B cell (primary cell): Measurements from ENCODE around the gene PITPNM1. TPM values are rescaled to one million over a fixed set of nuclear protein-coding genes. Genes with fewer than 3 reads are reported as not detected.
"Not testable (repeated sequence)": the region's sequence is repeated elsewhere in the genome, so short reads cannot be mapped to it uniquely, and the experiment has no call there.

Experiments
- ATAC-seq: fragments of 200-7000 bp; cut with Tn5 transposase; one replicate; pipeline ENCODE4 v1.10.0; 2021; ENCODE audit warnings: low read depth, mild to moderate bottlenecking, moderate number of reproducible peaks, moderate library complexity
- CTCF ChIA-PET: fragments of 350-600 bp; sonication (Branson Sonifier 250); formaldehyde crosslinking; loops from one replicate; lab custom pipeline; 2021; ENCODE audit warnings: antibody characterized with exemption, inconsistent platforms; lab: Charles Lee
- POLR2A ChIA-PET: fragments of 350-600 bp; sonication (Branson Sonifier 250); formaldehyde crosslinking; loops from one replicate; lab custom pipeline; 2021; ENCODE audit warnings: antibody characterized with exemption; lab: Charles Lee
- DNase-seq: peaks from one replicate; pipeline ENCODE4 v3.0.0; 2013
- H2AFZ ChIP-seq: 2 replicates; pipeline ENCODE4 v1.6.1; 2012; ENCODE audit warnings: mild to moderate bottlenecking, low read depth, low read length; ENCODE audit not compliant: insufficient read depth, poor library complexity, severe bottlenecking
- H3K27ac ChIP-seq, 2 donors: 1 replicate in 1 of 2; 2 replicates in 1 of 2; pipeline ENCODE4 v1.5.1; 2012 to 2013; ENCODE audit warnings: low read length in 2 of 2, mild to moderate bottlenecking in 2 of 2, moderate library complexity in 1 of 2
- H3K27me3 ChIP-seq, 4 experiments: fragments of 200-600 bp in 1 of 4; sonication (generic) in 1 of 4; replicated peaks in 1 of 4; 1 replicate in 2 of 4; 2 replicates in 2 of 4; pipeline versions ENCODE4 v1.6.1 to v1.7.0; 2013 to 2016; ENCODE audit warnings: low read length in 3 of 4, mild to moderate bottlenecking in 2 of 4, mixed read lengths in 1 of 4, moderate library complexity in 1 of 4; ENCODE audit not compliant: insufficient read depth in 4 of 4, control insufficient read depth in 3 of 4; ENCODE audit errors: control extremely low read depth in 1 of 4
- H3K36me3 ChIP-seq, 2 experiments: replicated peaks in 1 of 2; 1 replicate in 1 of 2; 2 replicates in 1 of 2; pipeline versions ENCODE4 v1.6.1 to v1.7.1; 2013; ENCODE audit warnings: low read length in 1 of 2; ENCODE audit not compliant: insufficient read depth in 2 of 2, control insufficient read depth in 1 of 2; ENCODE audit errors: control extremely low read depth in 1 of 2, extremely low read depth in 1 of 2
- H3K4me1 ChIP-seq, 2 donors: fragments of 200-600 bp in 1 of 2; sonication (generic) in 1 of 2; 1 replicate in 1 of 2; 2 replicates in 1 of 2; pipeline versions ENCODE4 v1.5.1 to v1.6.1; 2013 to 2017; ENCODE audit warnings: low read length in 2 of 2; ENCODE audit not compliant: control insufficient read depth in 2 of 2, insufficient read depth in 2 of 2
- H3K4me2 ChIP-seq: replicated peaks from 2 replicates; pipeline ENCODE3; 2012; ENCODE audit warnings: mild to moderate bottlenecking, low read depth, low read length; ENCODE audit not compliant: poor library complexity, severe bottlenecking
- H3K4me3 ChIP-seq, 5 experiments: fragments of 200-600 bp in 1 of 5; sonication (generic) in 1 of 5; 1 replicate in 3 of 5; 2 replicates in 2 of 5; pipeline versions ENCODE4 v1.5.1 to v1.7.0; 2011 to 2016; ENCODE audit warnings: low read length in 4 of 5, mild to moderate bottlenecking in 4 of 5, low read depth in 2 of 5, control low read depth in 1 of 5, moderate library complexity in 1 of 5; ENCODE audit not compliant: insufficient read depth in 1 of 5; ENCODE audit errors: control extremely low read depth in 1 of 5, extremely low read depth in 1 of 5
- H3K79me2 ChIP-seq: fragments of 200-600 bp; sonication (generic); one replicate; pipeline ENCODE4 v1.6.0; 2016; ENCODE audit warnings: low read length; ENCODE audit not compliant: control insufficient read depth, insufficient read depth
- H3K9ac ChIP-seq: fragments of 200-600 bp; sonication (generic); 2 replicates; pipeline ENCODE4 v1.6.1; 2017; ENCODE audit warnings: mild to moderate bottlenecking, low read length, moderate library complexity
- H3K9me3 ChIP-seq, 3 donors: one replicate each; pipeline versions ENCODE4 v1.6.1 to v1.7.1; 2013; ENCODE audit warnings: low read length in 2 of 3; ENCODE audit not compliant: control insufficient read depth in 2 of 3, insufficient read depth in 1 of 3; ENCODE audit errors: control extremely low read depth in 1 of 3
- H4K20me1 ChIP-seq: 2 replicates; pipeline ENCODE4 v1.6.0; 2012; ENCODE audit warnings: mild to moderate bottlenecking, low read length; ENCODE audit not compliant: insufficient read depth, control insufficient read depth, poor library complexity, severe bottlenecking
- H3K27ac Mint-ChIP-seq: one replicate; pipeline ENCODE4 v1.8.0; 2021; ENCODE audit warnings: mixed read lengths
- H3K27me3 Mint-ChIP-seq: one replicate; pipeline ENCODE4 v1.8.0; 2021; ENCODE audit warnings: mixed read lengths
- H3K4me1 Mint-ChIP-seq: one replicate; pipeline ENCODE4 v1.8.0; 2021; ENCODE audit warnings: mixed read lengths
- H3K4me3 Mint-ChIP-seq: one replicate; pipeline ENCODE4 v1.8.0; 2021; ENCODE audit warnings: mixed read lengths
- H3K9me3 Mint-ChIP-seq: one replicate; pipeline ENCODE4 v1.8.0; 2022; ENCODE audit warnings: mixed read lengths; ENCODE audit not compliant: insufficient read depth
- WGBS: methylation state at CpG from one replicate; pipeline ENCODE4 v1.1.5; 2013; ENCODE audit warnings: missing lambda C conversion rate; ENCODE audit not compliant: insufficient coverage; 5-methylcytosine and 5-hydroxymethylcytosine counted together
- intact Hi-C: fragments of 100-400 bp; cut with micrococcal nuclease; formaldehyde crosslinking; loops from one replicate; pipeline ENCODE4 v1.10.0; 2022
- polyA plus RNA-seq: library from polyadenylated mRNA; depleted of rRNA; stranded (reverse); fragments of >200 nt; gene quantifications from 2 replicates; pipeline ENCODE4 v1.2.3, GENCODE V29; 2012
- total RNA-seq, 2 donors: library from RNA; stranded (reverse); fragments of 120-200 nt in 1 of 2; gene quantifications; 1 replicate in 1 of 2; 2 replicates in 1 of 2; pipeline versions ENCODE4 v1.2.3 to v1.2.4, GENCODE V29; 2013 to 2022
- TF ChIP-seq, protein P1 (sequence below): fragments of 200-600 bp; IDR thresholded peaks from one replicate; pipeline ENCODE4 v1.8.0; 2022; ENCODE audit warnings: antibody characterized with exemption, mild to moderate bottlenecking

PITPNM1 gene
- total and polyA plus RNA-seq, 2 donors (not counting 1 experiment from before 2014, with no cell fraction given), result 152 to 166 TPM

- H3K36me3 ChIP-seq, H3K9me3 Mint-ChIP-seq, intact Hi-C loops, H3K27me3 ChIP-seq, ATAC-seq, H4K20me1 ChIP-seq, H3K27me3 Mint-ChIP-seq, DNase-seq: not testable (repeated sequence)
- peaks cover 62% of the 10 kb centered on the region for H3K4me1 Mint-ChIP-seq
- Histone ChIP-seq H3K4me1 (peaks cover 55 to 88% of the 10 kb centered on the region in 2 donors), H3K27ac (peak overlapping the region; percentile 82 to 94), H3K9ac (peak overlapping the region; percentile 91), H2AFZ (peak overlapping the region; percentile 83), H3K4me3 (peak overlapping the region in 4 of 5 experiments; percentile 70 to 78 (median 76)), H3K79me2 (peaks cover 57% of the 10 kb centered on the region), H3K9me3 (peaks cover 0 to 12% (median 0%) of the 10 kb centered on the region in 3 donors), H3K4me2 (peak overlapping the region; percentile 97)
- POLR2A ChIA-PET, result interaction anchor here (0.6 to 10.4 kb wide), 21 partner anchors 11 to 845 kb away, joined by 3 to 215 read pairs (median 4); partner anchors contain the start of genes AIP, CLCF1, CORO1B and PITPNM1
- H3K4me3 Mint-ChIP-seq, result peak overlapping the region; percentile 89
- CTCF ChIA-PET, result interaction anchor here (0.6 to 1.8 kb wide), 8 partner anchors 17 to 163 kb away, joined by 3 to 9 read pairs (median 4); partner anchors contain the start of genes AIP, PPP1CA and PTPRCAP
- WGBS, result 83% methylated on average over 1 of the region's 2 CpGs
- peak overlapping the region; percentile 97 for H3K27ac Mint-ChIP-seq
These were observed 39.6 kb downstream of the PITPNM1 start for GRCh38 chr11:67465530-67465929.

DNA sequence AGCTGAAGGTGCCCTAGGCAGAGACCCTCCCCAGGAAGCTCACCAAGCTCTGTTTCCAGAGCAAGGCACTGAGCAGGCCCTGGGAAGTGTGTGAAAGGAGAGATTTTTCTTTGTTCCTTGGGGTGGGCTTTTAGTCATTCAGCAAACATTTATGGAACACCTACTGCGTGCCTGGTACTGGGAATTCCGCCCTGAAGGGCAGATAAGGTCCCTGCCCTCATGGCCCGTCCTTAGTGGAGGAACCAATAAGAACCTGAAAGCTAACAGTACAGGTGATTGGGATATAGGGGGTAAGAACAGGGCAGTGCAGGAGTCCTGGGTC, 40.0 kb downstream of the PITPNM1 start:
- Histone ChIP-seq H3K79me2 (peaks cover 57% of the 10 kb centered on the region), H3K4me2 (peak overlapping the region; percentile 97), H3K36me3 (peaks cover 2 to 9% of the 10 kb centered on the region in 2 experiments), H3K9ac (peak overlapping the region; percentile 91), H3K4me1 (peaks cover 54 to 90% of the 10 kb centered on the region in 2 donors), H3K27me3 (no peaks in the 10 kb centered on the region), H2AFZ (peak overlapping the region; percentile 83), H3K27ac (peak overlapping the region; percentile 82 to 94), H3K4me3 (peak overlapping the region; percentile 70 to 78 (median 75)), H3K9me3 (peaks cover 0 to 12% (median 0%) of the 10 kb centered on the region in 3 donors), H4K20me1 (peaks cover 10% of the 10 kb centered on the region)
- H3K9me3 Mint-ChIP-seq, result no peaks in the 10 kb centered on the region
- H3K4me3 Mint-ChIP-seq, result peak overlapping the region; percentile 89
- H3K27me3 Mint-ChIP-seq, result no peaks in the 10 kb centered on the region
- CTCF ChIA-PET, result interaction anchor here (0.6 to 1.8 kb wide), 7 partner anchors 18 to 164 kb away, joined by 3 to 9 read pairs (median 4); partner anchors contain the start of genes AIP, PPP1CA and PTPRCAP
- DNase-seq (no peak), ATAC-seq (no peak)
- WGBS, result 83% methylated on average over 3 of the region's 3 CpGs
- peaks cover 61% of the 10 kb centered on the region for H3K4me1 Mint-ChIP-seq
- intact Hi-C loops, result no loop called here
- TF ChIP-seq, protein P1, sequence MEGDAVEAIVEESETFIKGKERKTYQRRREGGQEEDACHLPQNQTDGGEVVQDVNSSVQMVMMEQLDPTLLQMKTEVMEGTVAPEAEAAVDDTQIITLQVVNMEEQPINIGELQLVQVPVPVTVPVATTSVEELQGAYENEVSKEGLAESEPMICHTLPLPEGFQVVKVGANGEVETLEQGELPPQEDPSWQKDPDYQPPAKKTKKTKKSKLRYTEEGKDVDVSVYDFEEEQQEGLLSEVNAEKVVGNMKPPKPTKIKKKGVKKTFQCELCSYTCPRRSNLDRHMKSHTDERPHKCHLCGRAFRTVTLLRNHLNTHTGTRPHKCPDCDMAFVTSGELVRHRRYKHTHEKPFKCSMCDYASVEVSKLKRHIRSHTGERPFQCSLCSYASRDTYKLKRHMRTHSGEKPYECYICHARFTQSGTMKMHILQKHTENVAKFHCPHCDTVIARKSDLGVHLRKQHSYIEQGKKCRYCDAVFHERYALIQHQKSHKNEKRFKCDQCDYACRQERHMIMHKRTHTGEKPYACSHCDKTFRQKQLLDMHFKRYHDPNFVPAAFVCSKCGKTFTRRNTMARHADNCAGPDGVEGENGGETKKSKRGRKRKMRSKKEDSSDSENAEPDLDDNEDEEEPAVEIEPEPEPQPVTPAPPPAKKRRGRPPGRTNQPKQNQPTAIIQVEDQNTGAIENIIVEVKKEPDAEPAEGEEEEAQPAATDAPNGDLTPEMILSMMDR, result no peak
- POLR2A ChIA-PET, result interaction anchor here (0.6 to 10.4 kb wide), 22 partner anchors 11 to 844 kb away, joined by 3 to 215 read pairs (median 4); partner anchors contain the start of genes AIP, CLCF1, CORO1B and PITPNM1
- H3K27ac Mint-ChIP-seq, result peak overlapping the region; percentile 97
